ENCODE results near the gene BTBD16.

GRCh38 chr10:122249303-122249850, 21.7 kb upstream of the BTBD16 start:
- TF ChIP-seq POLR2AphosphoS5 (IDR thresholded peaks at IDR 0.05; ENCODE audit: low read depth, low read length) (no peak), POLR2A (IDR thresholded peaks at IDR 0.05; ENCODE audit: low read depth, low read length) (no peak), TAF1 (IDR thresholded peaks at IDR 0.05; ENCODE audit: borderline replicate concordance, low read depth, low read length) (no peak)

All from GM12892 (cell line).